Epithelial cell of proximal tubule (primary cell): ENCODE data around the gene TBC1D22A. TPM values are rescaled to one million over a fixed set of nuclear protein-coding genes. Genes with fewer than 3 reads are reported as not detected.

Experiments
- DNase-seq: peaks from one replicate; pipeline ENCODE4 v3.0.0-alpha.2; 2011; ENCODE audit warnings: low read depth
- H3K4me3 ChIP-seq: 2 replicates; pipeline ENCODE4 v1.5.1; 2011; ENCODE audit warnings: low read depth, mild to moderate bottlenecking, low read length
- total RNA-seq: library from RNA; depleted of rRNA; stranded (reverse); fragments of >200 nt; gene quantifications from 2 replicates; pipeline ENCODE4 v1.2.3, GENCODE V29; 2015
- TF ChIP-seq, protein P1 (sequence below): conservative IDR thresholded peaks from 2 replicates; pipeline ENCODE4 v1.5.1; 2012; ENCODE audit warnings: low read depth, mild to moderate bottlenecking, low read length

Gene TBC1D22A
- total RNA-seq, 1 donor from 2014 or later = 22.7 TPM

GRCh38 chr22:46795845-46796565 is 33.6 kb downstream of the TBC1D22A start:
- no peak overlapping the region for H3K4me3 ChIP-seq
- DNase-seq = no peak
- TF ChIP-seq, protein P1, sequence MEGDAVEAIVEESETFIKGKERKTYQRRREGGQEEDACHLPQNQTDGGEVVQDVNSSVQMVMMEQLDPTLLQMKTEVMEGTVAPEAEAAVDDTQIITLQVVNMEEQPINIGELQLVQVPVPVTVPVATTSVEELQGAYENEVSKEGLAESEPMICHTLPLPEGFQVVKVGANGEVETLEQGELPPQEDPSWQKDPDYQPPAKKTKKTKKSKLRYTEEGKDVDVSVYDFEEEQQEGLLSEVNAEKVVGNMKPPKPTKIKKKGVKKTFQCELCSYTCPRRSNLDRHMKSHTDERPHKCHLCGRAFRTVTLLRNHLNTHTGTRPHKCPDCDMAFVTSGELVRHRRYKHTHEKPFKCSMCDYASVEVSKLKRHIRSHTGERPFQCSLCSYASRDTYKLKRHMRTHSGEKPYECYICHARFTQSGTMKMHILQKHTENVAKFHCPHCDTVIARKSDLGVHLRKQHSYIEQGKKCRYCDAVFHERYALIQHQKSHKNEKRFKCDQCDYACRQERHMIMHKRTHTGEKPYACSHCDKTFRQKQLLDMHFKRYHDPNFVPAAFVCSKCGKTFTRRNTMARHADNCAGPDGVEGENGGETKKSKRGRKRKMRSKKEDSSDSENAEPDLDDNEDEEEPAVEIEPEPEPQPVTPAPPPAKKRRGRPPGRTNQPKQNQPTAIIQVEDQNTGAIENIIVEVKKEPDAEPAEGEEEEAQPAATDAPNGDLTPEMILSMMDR = no peak

DNA sequence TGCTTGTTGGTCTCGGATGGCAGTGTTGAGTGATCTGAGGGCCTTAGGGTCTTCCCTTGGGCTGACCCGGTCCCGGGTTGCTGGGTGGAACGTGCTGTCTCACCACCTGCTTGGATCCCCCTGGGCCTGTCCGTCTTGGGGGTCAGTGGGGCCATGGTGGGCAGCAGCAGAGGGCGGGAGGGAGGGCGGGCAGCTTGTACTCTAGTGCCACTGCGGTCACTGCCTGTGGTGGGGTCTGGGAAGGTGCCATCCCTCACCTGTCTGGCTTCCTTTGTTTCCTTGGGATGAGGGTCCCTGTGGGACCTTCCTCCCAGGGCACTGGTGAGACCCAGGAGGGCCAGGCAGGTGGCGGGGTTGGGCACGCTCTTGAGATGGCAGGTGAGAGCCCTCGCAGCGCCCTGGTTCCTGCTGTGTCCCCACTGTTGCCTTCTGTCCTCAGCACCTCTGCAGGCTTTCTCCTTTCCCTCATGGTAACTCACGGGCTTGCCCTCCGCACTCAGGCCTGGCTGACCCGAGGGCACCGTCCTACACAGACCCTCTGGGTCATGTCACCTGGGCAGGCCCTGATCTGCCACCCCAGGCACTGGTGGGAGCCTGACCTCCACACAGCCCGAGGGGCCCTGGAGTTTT is 34.2 kb downstream of the TBC1D22A start:
- TF ChIP-seq, protein P1 = no peak
- H3K4me3 ChIP-seq = no peak overlapping the region
- DNase-seq = no peak

DNA sequence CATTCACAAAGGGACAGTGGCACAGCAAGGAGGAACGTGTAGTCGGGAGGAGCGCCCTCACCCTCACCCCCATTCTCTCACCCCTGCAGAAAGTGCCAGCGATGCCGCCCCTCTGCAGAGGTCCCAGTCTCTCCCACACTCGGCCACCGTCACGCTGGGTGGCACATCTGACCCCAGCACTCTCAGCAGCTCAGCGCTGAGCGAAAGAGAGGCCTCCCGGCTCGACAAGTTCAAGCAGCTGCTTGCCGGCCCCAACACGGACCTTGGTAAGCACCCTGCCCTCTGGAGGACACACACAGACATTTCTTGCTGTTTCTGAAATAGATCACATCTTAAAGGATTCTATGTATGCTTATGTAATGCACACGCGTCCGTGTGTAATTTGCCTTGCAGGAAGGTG is 34.9 kb downstream of the TBC1D22A start:
- TF ChIP-seq, protein P1 = peak; percentile 49
- no peak overlapping the region for H3K4me3 ChIP-seq
- DNase-seq = no peak

GRCh38 chr22:46798041-46798365 is 35.6 kb downstream of the TBC1D22A start:
- no peak overlapping the region for H3K4me3 ChIP-seq
- TF ChIP-seq, protein P1 = no peak
- DNase-seq = no peak

GRCh38 chr22:46798366-46799350 is 36.2 kb downstream of the TBC1D22A start:
- DNase-seq = no peak
- TF ChIP-seq, protein P1 = peak; percentile 89
- no peak overlapping the region for H3K4me3 ChIP-seq

DNA sequence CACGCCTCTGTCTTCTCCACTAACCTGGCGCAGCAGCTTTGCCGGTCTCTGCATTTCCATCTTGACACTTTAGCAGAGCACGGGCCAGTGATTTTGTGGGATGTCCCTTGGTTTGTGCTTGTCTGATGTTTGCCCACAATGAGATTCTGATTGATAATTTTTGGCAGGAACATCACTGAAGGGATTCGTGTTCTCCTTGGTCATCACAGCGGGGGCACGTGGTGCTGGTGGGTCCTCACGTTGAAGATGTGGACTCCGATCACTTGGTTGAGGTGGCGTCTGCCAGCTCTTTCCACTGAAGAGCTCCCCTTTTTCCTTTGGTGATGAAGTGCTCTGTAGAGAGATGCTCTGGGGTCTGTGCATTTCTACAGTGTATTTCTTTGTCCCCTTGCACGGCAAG is 37.2 kb downstream of the TBC1D22A start:
- DNase-seq = no peak
- no peak overlapping the region for H3K4me3 ChIP-seq
- TF ChIP-seq, protein P1 = no peak
